Endodermal cell (in vitro differentiated cells): ENCODE results near the gene LIPC. TPM values are rescaled to one million over a fixed set of nuclear protein-coding genes. Genes with fewer than 3 reads are reported as not detected.

Experiments used
- DNase-seq: peaks from one replicate; pipeline ENCODE4 v3.0.0-alpha.2; 2017
- H3K27ac ChIP-seq: 2 replicates; pipeline ENCODE4 v1.5.1; 2013; ENCODE audit warnings: mild to moderate bottlenecking, low read depth, low read length, moderate library complexity
- H3K27me3 ChIP-seq: 2 replicates; pipeline ENCODE4 v1.6.1; 2013; ENCODE audit warnings: mild to moderate bottlenecking, low read length, moderate library complexity; ENCODE audit not compliant: insufficient read depth, control insufficient read depth, poor library complexity, severe bottlenecking
- H3K36me3 ChIP-seq: 2 replicates; pipeline ENCODE4 v1.7.0; 2013; ENCODE audit warnings: mild to moderate bottlenecking, low read length, moderate library complexity; ENCODE audit not compliant: control insufficient read depth, insufficient read depth
- H3K4me1 ChIP-seq: one replicate; pipeline ENCODE4 v1.7.0; 2013; ENCODE audit warnings: low read length; ENCODE audit not compliant: control insufficient read depth, insufficient read depth
- H3K4me3 ChIP-seq: 2 replicates; pipeline ENCODE4 v1.5.1; 2013; ENCODE audit warnings: mild to moderate bottlenecking, low read length, moderate library complexity
- H3K9ac ChIP-seq: 2 replicates; pipeline ENCODE4 v1.6.1; 2013; ENCODE audit warnings: mild to moderate bottlenecking, low read length, moderate library complexity; ENCODE audit not compliant: poor library complexity, severe bottlenecking; ENCODE audit errors: extremely low read depth
- H3K9me3 ChIP-seq: 2 replicates; pipeline ENCODE4 v1.6.1; 2013; ENCODE audit warnings: mild to moderate bottlenecking, low read length, moderate library complexity; ENCODE audit not compliant: control insufficient read depth
- H3K27ac Mint-ChIP-seq: 2 replicates; pipeline ENCODE4 v1.8.0; 2020; ENCODE audit warnings: mixed read lengths
- H3K27me3 Mint-ChIP-seq: 2 replicates; pipeline ENCODE4 v1.8.0; 2021; ENCODE audit warnings: mild to moderate bottlenecking, mixed read lengths; ENCODE audit not compliant: insufficient read depth
- H3K36me3 Mint-ChIP-seq: 2 replicates; pipeline ENCODE4 v1.8.0; 2020; ENCODE audit warnings: low read depth, mixed read lengths
- H3K4me1 Mint-ChIP-seq: 2 replicates; pipeline ENCODE4 v1.8.0; 2020; ENCODE audit warnings: mixed read lengths
- H3K4me3 Mint-ChIP-seq: 2 replicates; pipeline ENCODE4 v1.8.0; 2020; ENCODE audit warnings: mild to moderate bottlenecking, moderate library complexity, mixed read lengths
- H3K9me3 Mint-ChIP-seq: 2 replicates; pipeline ENCODE4 v1.8.0; 2020; ENCODE audit warnings: mild to moderate bottlenecking, mixed read lengths
- WGBS, 2 experiments: methylation state at CpG; one replicate each; pipeline versions ENCODE4 v1.1.5 to v1.1.7; 2013; ENCODE audit warnings: missing lambda C conversion rate in 2 of 2, mixed read lengths in 1 of 2; ENCODE audit not compliant: insufficient coverage in 1 of 2, insufficient read length in 1 of 2; 5-methylcytosine and 5-hydroxymethylcytosine counted together
- total RNA-seq, 2 donors: library from RNA; stranded (reverse); fragmentation: NEBNext Ultra II Directional in 1 of 2; extraction: Animal tissue kit (Norgen Biotek cat#: 25700) in 1 of 2; gene quantifications; 2 replicates in 1 of 2; 3 replicates in 1 of 2; pipeline ENCODE4 v1.2.1, GENCODE V29; 2021
- TF ChIP-seq, protein P1 (sequence below): fragments of 200-600 bp; sonication (generic); conservative IDR thresholded peaks from 2 replicates; pipeline ENCODE4 v1.5.0; 2021; ENCODE audit warnings: antibody characterized with exemption, mild to moderate bottlenecking

LIPC gene
- total RNA-seq, 2 donors from 2014 or later, result not detected

- Mint-ChIP-seq H3K27ac (no peak overlapping the region), H3K9me3 (no peaks in the 10 kb centered on the region), H3K4me1 (peaks cover 24% of the 10 kb centered on the region), H3K27me3 (no peaks in the 10 kb centered on the region), H3K36me3 (no peaks in the 10 kb centered on the region), H3K4me3 (no peak overlapping the region)
- Histone ChIP-seq H3K9me3 (no peaks in the 10 kb centered on the region), H3K27me3 (no peaks in the 10 kb centered on the region), H3K4me1 (peaks cover 9% of the 10 kb centered on the region), H3K27ac (no peak overlapping the region), H3K36me3 (no peaks in the 10 kb centered on the region), H3K4me3 (no peak overlapping the region), H3K9ac (no peak overlapping the region)
- no peak for DNase-seq
- WGBS, 2 experiments, result 92 to 98% methylated on average over 2 to 5 of the region's 5 CpGs
- TF ChIP-seq, protein P1, sequence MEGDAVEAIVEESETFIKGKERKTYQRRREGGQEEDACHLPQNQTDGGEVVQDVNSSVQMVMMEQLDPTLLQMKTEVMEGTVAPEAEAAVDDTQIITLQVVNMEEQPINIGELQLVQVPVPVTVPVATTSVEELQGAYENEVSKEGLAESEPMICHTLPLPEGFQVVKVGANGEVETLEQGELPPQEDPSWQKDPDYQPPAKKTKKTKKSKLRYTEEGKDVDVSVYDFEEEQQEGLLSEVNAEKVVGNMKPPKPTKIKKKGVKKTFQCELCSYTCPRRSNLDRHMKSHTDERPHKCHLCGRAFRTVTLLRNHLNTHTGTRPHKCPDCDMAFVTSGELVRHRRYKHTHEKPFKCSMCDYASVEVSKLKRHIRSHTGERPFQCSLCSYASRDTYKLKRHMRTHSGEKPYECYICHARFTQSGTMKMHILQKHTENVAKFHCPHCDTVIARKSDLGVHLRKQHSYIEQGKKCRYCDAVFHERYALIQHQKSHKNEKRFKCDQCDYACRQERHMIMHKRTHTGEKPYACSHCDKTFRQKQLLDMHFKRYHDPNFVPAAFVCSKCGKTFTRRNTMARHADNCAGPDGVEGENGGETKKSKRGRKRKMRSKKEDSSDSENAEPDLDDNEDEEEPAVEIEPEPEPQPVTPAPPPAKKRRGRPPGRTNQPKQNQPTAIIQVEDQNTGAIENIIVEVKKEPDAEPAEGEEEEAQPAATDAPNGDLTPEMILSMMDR, result no peak
These were observed 22.4 kb downstream of the LIPC start for GRCh38 chr15:58453931-58454793.

DNA sequence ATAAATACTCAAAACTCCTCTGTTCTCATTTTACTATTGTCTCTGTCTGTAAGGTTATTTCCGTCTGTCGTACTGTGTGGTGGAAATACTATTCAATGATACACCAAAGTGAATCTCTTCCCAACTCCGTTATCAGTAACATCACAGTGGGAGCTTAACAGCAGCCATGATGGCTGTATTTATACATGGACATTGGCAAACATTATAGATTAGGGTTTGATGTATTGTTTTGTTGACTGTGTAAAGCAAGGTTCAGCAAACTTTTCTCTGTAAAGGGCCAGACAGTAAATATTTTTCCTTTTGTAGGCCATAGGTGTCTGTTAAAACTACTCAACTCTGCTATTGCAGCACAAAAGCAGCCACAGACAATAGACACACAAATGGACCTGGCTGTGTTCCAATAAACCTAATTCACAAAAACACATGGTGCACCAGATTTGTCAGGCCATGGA is 23.2 kb downstream of the LIPC start:
- H3K27ac Mint-ChIP-seq, result no peak overlapping the region
- H3K9me3 Mint-ChIP-seq, result no peaks in the 10 kb centered on the region
- Histone ChIP-seq H3K27me3 (no peaks in the 10 kb centered on the region), H3K4me1 (peaks cover 9% of the 10 kb centered on the region), H3K4me3 (no peak overlapping the region), H3K9me3 (no peaks in the 10 kb centered on the region), H3K36me3 (no peaks in the 10 kb centered on the region), H3K27ac (no peak overlapping the region), H3K9ac (no peak overlapping the region)
- H3K27me3 Mint-ChIP-seq, result no peaks in the 10 kb centered on the region
- H3K36me3 Mint-ChIP-seq, result no peaks in the 10 kb centered on the region
- H3K4me1 Mint-ChIP-seq, result peaks cover 21% of the 10 kb centered on the region
- WGBS, 2 experiments, result 84% methylated on average over 3 of the region's 3 CpGs; no CpG with 5 or more reads in 1 of the 2 experiments
- H3K4me3 Mint-ChIP-seq, result no peak overlapping the region
- TF ChIP-seq, protein P1, result no peak
- DNase-seq, result no peak

DNA sequence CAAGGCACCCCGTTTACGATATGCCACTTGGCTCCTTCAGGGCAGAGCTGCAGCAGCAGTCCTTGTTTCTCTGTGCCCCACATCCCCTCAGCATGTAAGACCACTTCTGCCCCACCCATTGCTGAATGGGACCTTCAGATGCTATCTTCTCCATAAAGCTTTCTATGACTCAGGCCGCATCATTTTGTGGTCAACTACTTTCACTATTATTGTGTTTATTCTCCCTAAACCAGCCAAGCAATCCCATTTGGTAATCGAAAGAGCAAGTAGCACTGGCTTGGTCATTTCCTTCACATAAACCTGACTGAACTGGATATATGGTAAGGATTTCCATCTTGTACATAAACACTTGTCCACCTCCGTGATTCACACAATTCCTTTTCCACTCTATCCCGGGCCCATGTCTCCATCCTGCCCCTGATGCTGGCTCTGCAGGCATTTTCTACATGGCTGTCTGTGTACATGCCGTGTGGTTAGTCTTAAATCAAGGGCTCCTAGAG is 25.7 kb downstream of the LIPC start:
- TF ChIP-seq, protein P1, result no peak
- no peak overlapping the region for H3K9ac ChIP-seq
- H3K9me3 ChIP-seq, result no peaks in the 10 kb centered on the region
- no peaks in the 10 kb centered on the region for H3K27me3 ChIP-seq
- no peaks in the 10 kb centered on the region for H3K27me3 Mint-ChIP-seq
- no peak overlapping the region for H3K27ac ChIP-seq
- 80 to 91% methylated on average over 3 to 7 of the region's 7 CpGs for WGBS, 2 experiments
- no peaks in the 10 kb centered on the region for H3K9me3 Mint-ChIP-seq
- H3K4me3 ChIP-seq, result no peak overlapping the region
- H3K36me3 ChIP-seq, result no peaks in the 10 kb centered on the region
- H3K36me3 Mint-ChIP-seq, result no peaks in the 10 kb centered on the region
- no peak overlapping the region for H3K4me3 Mint-ChIP-seq
- peaks cover 23% of the 10 kb centered on the region for H3K4me1 Mint-ChIP-seq
- H3K27ac Mint-ChIP-seq, result no peak overlapping the region
- peaks cover 9% of the 10 kb centered on the region for H3K4me1 ChIP-seq
- DNase-seq, result no peak
